ENCODE results near the gene NFKB1. TPM values are rescaled to one million over a fixed set of nuclear protein-coding genes. Genes with fewer than 3 reads are reported as not detected.
"Not testable (repeated sequence)": the region's sequence is repeated elsewhere in the genome, so short reads cannot be mapped to it uniquely, and the experiment has no call there.

The NFKB1 gene
- total and polyA plus RNA-seq, 2 donors (not counting 1 experiment from before 2014, with no cell fraction given) = 32.0 to 88.1 TPM

GRCh38 chr4:102569200-102569599 lies 68.0 kb downstream of the NFKB1 start:
- H3K27ac Mint-ChIP-seq = no peak overlapping the region
- no peak overlapping the region for H3K4me3 Mint-ChIP-seq
- TF ChIP-seq EZH2 (IDR thresholded peaks at IDR 0.05; ENCODE audit: borderline replicate concordance, insufficient read depth, low read depth, low read length, poor library complexity, severe bottlenecking) = no peak
- TF ChIP-seq, protein P1, sequence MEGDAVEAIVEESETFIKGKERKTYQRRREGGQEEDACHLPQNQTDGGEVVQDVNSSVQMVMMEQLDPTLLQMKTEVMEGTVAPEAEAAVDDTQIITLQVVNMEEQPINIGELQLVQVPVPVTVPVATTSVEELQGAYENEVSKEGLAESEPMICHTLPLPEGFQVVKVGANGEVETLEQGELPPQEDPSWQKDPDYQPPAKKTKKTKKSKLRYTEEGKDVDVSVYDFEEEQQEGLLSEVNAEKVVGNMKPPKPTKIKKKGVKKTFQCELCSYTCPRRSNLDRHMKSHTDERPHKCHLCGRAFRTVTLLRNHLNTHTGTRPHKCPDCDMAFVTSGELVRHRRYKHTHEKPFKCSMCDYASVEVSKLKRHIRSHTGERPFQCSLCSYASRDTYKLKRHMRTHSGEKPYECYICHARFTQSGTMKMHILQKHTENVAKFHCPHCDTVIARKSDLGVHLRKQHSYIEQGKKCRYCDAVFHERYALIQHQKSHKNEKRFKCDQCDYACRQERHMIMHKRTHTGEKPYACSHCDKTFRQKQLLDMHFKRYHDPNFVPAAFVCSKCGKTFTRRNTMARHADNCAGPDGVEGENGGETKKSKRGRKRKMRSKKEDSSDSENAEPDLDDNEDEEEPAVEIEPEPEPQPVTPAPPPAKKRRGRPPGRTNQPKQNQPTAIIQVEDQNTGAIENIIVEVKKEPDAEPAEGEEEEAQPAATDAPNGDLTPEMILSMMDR (IDR thresholded peaks at IDR 0.05) = no peak
- DNase-seq = no peak
- Histone ChIP-seq H3K4me3 (ENCODE audit: control extremely low read depth in 1 of 5, extremely low read depth in 1 of 5, insufficient read depth in 1 of 5, low read depth in 2 of 5, low read length in 4 of 5) (no peak overlapping the region), H4K20me1 (ENCODE audit: control insufficient read depth, insufficient read depth, low read length, poor library complexity, severe bottlenecking) (peaks cover 18% of the 10 kb centered on the region), H3K9ac (ENCODE audit: low read length) (no peak overlapping the region), H3K9me3 (ENCODE audit: control extremely low read depth in 1 of 3, control insufficient read depth in 2 of 3, insufficient read depth in 1 of 3, low read length in 2 of 3) (peaks cover 0 to 3% (median 0%) of the 10 kb centered on the region in 3 donors), H3K79me2 (ENCODE audit: control insufficient read depth, insufficient read depth, low read length) (peaks cover 19% of the 10 kb centered on the region), H3K4me1 (ENCODE audit: control insufficient read depth in 2 of 2, insufficient read depth in 2 of 2, low read length in 2 of 2) (peaks cover 0 to 5% of the 10 kb centered on the region in 2 donors), H3K27me3 (replicated peaks in 1 of 4; ENCODE audit: control extremely low read depth in 1 of 4, control insufficient read depth in 3 of 4, insufficient read depth in 4 of 4, low read length in 3 of 4) (no peaks in the 10 kb centered on the region), H3K4me2 (replicated peaks; ENCODE audit: low read depth, low read length, poor library complexity, severe bottlenecking) (no peak overlapping the region), H3K36me3 (replicated peaks in 1 of 2; ENCODE audit: control extremely low read depth in 1 of 2, control insufficient read depth in 1 of 2, extremely low read depth in 1 of 2, insufficient read depth in 2 of 2, low read length in 1 of 2) (peaks cover 5 to 30% of the 10 kb centered on the region in 2 experiments), H3K27ac (ENCODE audit: low read length in 2 of 2) (no peak overlapping the region), H2AFZ (ENCODE audit: insufficient read depth, low read depth, low read length, poor library complexity, severe bottlenecking) (no peak overlapping the region)
- no peaks in the 10 kb centered on the region for H3K9me3 Mint-ChIP-seq (ENCODE audit: insufficient read depth)
- ATAC-seq (ENCODE audit: low read depth) = no peak
- H3K4me1 Mint-ChIP-seq = peaks cover 27% of the 10 kb centered on the region
- CTCF ChIA-PET = no interaction called here
- POLR2A ChIA-PET = no interaction called here
- intact Hi-C loops (cut with micrococcal nuclease) = no loop called here
- H3K27me3 Mint-ChIP-seq = no peaks in the 10 kb centered on the region
- WGBS (ENCODE audit: insufficient coverage) = 100% methylated on average over 1 of the region's 2 CpGs

- Histone ChIP-seq H3K36me3 (replicated peaks in 1 of 2; ENCODE audit: control extremely low read depth in 1 of 2, control insufficient read depth in 1 of 2, extremely low read depth in 1 of 2, insufficient read depth in 2 of 2, low read length in 1 of 2) (peaks cover 9 to 27% of the 10 kb centered on the region in 2 experiments), H3K79me2 (ENCODE audit: control insufficient read depth, insufficient read depth, low read length) (peaks cover 22% of the 10 kb centered on the region), H4K20me1 (ENCODE audit: control insufficient read depth, insufficient read depth, low read length, poor library complexity, severe bottlenecking) (peaks cover 22% of the 10 kb centered on the region)
- H3K4me3 Mint-ChIP-seq; H2AFZ ChIP-seq (ENCODE audit: insufficient read depth, low read depth, low read length, poor library complexity, severe bottlenecking); H3K4me3 ChIP-seq (ENCODE audit: control extremely low read depth in 1 of 5, extremely low read depth in 1 of 5, insufficient read depth in 1 of 5, low read depth in 2 of 5, low read length in 4 of 5); ATAC-seq (ENCODE audit: low read depth); H3K9ac ChIP-seq (ENCODE audit: low read length); H3K4me1 ChIP-seq (ENCODE audit: control insufficient read depth in 2 of 2, insufficient read depth in 2 of 2, low read length in 2 of 2); H3K9me3 ChIP-seq (ENCODE audit: control extremely low read depth in 1 of 3, control insufficient read depth in 2 of 3, insufficient read depth in 1 of 3, low read length in 2 of 3); H3K9me3 Mint-ChIP-seq (ENCODE audit: insufficient read depth); POLR2A ChIA-PET; H3K27ac Mint-ChIP-seq; H3K27ac ChIP-seq (ENCODE audit: low read length in 2 of 2); H3K27me3 Mint-ChIP-seq; intact Hi-C loops (cut with micrococcal nuclease); H3K27me3 ChIP-seq (replicated peaks in 1 of 4; ENCODE audit: control extremely low read depth in 1 of 4, control insufficient read depth in 3 of 4, insufficient read depth in 4 of 4, low read length in 3 of 4); DNase-seq; H3K4me2 ChIP-seq (replicated peaks; ENCODE audit: low read depth, low read length, poor library complexity, severe bottlenecking); CTCF ChIA-PET: not testable (repeated sequence)
- H3K4me1 Mint-ChIP-seq = peaks cover 22% of the 10 kb centered on the region
- no CpG with 5 or more reads among the region's 1 CpG for WGBS (ENCODE audit: insufficient coverage)
Measured at GRCh38 chr4:102570211-102570610, 69.1 kb downstream of the NFKB1 start.

Measured in B cell (primary cell).